ENCODE data around the gene SLC27A4.

The SLC27A4 gene

GRCh38 chr9:128391956-128392301 lies 51.6 kb downstream of the SLC27A4 start:
- no peak for DNase-seq (ENCODE audit: low spot score)

DNA sequence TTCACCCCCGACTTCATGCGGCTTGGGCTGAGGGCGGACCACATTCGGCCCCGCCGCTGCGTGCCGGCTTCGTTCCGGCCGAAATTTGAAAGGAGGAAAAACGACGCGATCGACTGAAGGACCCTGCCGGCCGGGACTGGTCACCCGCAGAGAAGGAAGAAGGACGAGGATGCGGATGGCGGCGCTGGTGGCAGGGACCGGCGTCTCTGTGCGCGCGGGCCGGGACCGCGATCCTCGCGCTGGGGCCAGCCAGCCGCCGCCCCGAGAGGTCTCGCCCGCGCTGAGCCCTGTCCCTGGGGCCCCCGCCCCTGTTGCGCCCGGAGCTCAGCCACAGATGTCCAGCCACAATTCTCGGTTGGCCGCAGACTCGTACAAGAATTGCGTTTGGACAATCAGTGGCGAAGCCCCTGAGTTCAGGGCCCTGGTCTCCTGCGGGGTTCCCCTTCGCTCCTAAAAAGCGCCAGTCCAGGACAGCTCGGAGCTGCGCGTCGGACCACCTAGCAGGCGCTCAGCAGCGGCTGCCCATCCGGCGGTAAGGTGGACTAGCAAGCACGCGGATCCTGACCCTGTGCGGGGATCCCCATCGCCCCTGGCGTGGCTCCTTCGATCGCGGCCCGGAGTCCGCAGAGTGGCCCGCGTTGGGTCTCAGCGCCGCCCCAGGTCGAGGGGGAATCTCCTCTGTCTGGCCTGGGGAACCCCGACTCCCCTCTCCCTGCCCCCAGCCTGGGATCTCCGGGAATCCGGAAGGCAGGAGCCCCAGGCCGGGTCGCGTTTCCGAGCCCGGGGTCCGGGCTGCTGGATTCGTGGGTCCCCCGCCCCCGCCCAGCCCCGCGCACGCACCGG lies 52.2 kb downstream of the SLC27A4 start:
- no peak for DNase-seq (ENCODE audit: low spot score)

- peak; percentile 95 for DNase-seq (ENCODE audit: low spot score)
Observed at GRCh38 chr9:128393145-128393775, 52.9 kb downstream of the SLC27A4 start.

DNA sequence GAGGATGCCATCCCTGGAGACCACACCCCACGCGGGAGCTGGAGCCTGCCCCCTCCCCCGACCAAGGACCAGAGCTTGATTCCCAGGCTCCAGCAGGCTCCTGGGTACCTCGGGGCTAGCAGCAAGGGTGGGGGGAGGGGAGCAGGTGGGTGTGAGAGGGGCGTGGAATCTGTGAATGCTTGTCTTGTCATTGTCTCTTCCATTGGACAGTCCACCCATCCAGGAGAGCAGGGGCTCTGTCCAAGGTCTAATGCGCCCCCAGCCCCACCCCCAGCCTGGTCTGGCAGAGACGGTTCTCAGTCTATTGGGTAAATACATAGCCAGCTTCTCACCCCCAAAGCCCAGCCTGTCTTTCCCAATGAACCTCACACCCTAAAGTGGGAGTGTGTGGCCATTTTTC lies 53.6 kb downstream of the SLC27A4 start:
- DNase-seq (ENCODE audit: low spot score), result no peak

DNA sequence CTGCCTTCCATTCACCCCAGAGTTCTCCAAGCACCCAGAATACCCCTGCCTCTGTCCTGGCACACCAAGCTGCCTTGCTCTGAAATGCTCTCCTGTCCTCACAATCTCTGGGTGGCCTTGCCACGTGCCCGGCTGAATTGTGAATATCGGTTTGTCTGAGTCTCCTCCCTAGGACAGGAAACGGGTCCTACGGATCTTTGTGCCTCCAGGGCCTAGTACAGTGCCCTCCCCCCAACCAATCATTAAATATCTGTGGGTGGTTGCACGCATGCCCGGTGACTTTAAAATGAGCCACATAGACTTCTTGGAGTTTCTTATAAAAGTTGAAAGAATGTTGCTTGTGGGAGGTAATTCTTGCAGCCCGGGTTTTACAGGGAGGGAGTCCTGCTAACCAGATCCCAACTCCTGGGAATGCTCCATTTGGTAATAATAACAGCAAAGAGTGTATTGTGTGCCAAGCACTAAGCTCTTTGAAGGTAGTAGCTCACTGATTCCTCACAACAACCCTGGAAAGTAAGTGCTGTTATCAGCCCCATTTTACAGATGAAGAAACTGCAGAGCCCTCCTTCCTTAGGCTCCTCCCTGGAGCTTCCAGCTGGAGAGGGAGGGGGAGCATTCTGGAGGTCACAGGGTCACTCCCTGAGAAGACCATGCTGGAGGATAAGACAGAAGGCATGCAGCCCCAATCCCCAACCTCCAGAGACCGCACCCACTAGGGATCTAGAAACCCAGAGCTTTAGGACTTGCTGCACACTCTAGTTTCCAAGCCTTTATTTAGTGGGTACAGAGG lies 54.2 kb downstream of the SLC27A4 start:
- DNase-seq (ENCODE audit: low spot score), result peak; percentile 75

- no peak for DNase-seq (ENCODE audit: low spot score)
Observed at GRCh38 chr9:128396970-128397613, 56.8 kb downstream of the SLC27A4 start.

- no peak for DNase-seq (ENCODE audit: low spot score)
Observed at GRCh38 chr9:128397831-128398230, 57.5 kb downstream of the SLC27A4 start.

- DNase-seq (ENCODE audit: low spot score), result no peak
Observed at GRCh38 chr9:128399861-128400260, 59.5 kb downstream of the SLC27A4 start.

DNA sequence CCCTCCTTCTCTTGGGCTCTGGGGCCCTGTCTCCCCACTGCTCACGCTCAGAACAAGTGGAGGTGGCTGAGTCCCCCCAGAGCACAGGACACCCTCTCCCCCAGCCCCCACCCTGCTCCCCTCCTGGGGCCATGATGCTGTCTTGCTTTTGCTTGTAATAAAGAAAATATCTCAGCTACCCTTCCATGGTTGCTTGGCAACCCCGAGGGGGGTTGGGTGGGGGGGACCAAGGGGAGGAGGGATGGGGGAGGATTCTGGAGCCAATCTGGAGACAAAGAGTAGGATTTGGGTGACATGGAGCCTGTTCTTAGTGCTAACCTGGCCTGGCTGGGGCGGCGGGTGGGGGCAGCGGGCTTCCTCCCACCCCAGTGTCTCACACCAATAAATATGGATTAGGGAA lies 64.2 kb downstream of the SLC27A4 start:
- no peak for DNase-seq (ENCODE audit: low spot score)

DNA sequence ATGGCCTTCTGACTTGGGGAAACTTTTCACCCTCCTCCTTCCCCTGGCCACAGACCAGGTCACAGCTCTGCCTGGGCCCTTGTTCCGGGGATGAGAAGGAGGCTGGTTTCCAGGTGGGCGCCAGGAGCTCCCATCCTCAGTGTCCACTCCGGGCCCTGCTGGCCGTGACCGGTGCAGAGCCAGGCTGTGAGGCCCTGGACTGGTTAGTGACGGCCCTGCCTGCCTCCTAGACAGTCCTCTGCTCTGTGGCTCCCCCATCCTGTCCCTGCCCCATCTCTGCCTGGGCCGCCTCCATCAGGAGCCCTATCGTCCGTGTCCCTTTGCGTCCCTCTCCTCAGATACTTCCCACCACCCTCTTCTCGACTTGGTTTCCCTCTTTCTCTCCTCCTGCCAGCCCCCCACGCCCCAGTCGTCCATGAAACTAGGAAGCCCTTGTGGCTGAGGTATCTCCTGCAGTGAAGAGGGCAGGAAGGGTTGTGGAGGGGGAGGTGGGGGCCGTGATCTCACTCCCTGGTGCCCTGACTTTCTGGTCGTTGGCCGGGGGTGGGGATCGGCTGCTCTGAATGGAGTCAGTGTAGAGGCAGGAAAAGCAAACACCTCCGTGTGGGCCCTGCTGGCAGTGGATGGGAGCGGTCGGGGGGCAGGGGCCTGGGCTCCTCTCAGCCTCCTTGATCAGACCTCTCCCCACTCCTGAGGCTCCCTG lies 64.9 kb downstream of the SLC27A4 start:
- DNase-seq (ENCODE audit: low spot score), result no peak

DNA sequence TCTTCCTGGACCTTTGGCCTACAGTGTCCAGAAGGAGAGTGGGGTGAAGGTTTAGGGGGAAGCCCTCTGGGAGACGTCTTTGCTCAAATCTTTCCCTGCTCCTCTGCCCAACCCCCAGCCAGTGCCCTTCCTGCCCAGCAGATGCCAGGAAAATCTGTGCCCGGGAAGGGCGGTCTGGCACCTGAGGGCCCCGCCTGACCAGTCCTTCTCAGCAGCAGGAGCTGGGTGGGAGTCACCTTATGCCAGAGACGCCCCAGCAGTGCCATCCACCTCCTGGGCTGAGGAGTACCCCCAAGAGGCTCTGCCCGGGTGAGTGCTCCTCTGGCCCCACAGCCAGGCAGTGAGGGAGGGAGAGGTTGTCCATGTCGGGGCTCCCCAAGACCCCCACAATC lies 65.4 kb downstream of the SLC27A4 start:
- no peak for DNase-seq (ENCODE audit: low spot score)

- no peak for DNase-seq (ENCODE audit: low spot score)
Observed at GRCh38 chr9:128406848-128407391, 66.6 kb downstream of the SLC27A4 start.

GRCh38 chr9:128408963-128409431 lies 68.7 kb downstream of the SLC27A4 start:
- peak; percentile 94 for DNase-seq (ENCODE audit: low spot score)

- no peak for DNase-seq (ENCODE audit: low spot score)
Observed at GRCh38 chr9:128409450-128409849, 69.1 kb downstream of the SLC27A4 start.

GRCh38 chr9:128409978-128410377 lies 69.7 kb downstream of the SLC27A4 start:
- no peak for DNase-seq (ENCODE audit: low spot score)
